ENCODE measurements around the gene SLC22A13. TPM values are rescaled to one million over a fixed set of nuclear protein-coding genes. Genes with fewer than 3 reads are reported as not detected.

Gene SLC22A13
- total RNA-seq, 1 donor from 2014 or later: 1.00 TPM

GRCh38 chr3:38327335-38328009, 61.9 kb downstream of the SLC22A13 start:
- DNase-seq (ENCODE audit: low spot score): no peak

Other genes with a start within 250 kb of the SLC22A13 start
- gene PLCD1, start 236.2 kb upstream of the SLC22A13 start, total RNA-seq: 18.5 TPM
- 1.9 TPM for gene DLEC1, start 226.6 kb upstream of the SLC22A13 start, total RNA-seq
- 67.6 TPM for gene ACAA1, start 128.7 kb upstream of the SLC22A13 start, total RNA-seq
- 40.0 TPM for gene MYD88, start 127.2 kb upstream of the SLC22A13 start, total RNA-seq
- 51.8 TPM for gene OXSR1, start 100.3 kb upstream of the SLC22A13 start, total RNA-seq
- gene SLC22A14, start 16.5 kb downstream of the SLC22A13 start, total RNA-seq: 0.48 TPM
- gene XYLB, start 81.0 kb downstream of the SLC22A13 start, total RNA-seq: 5.2 TPM
- 2.7 TPM for gene ACVR2B, start 188.1 kb downstream of the SLC22A13 start, total RNA-seq
- 7.3 TPM for gene EXOG, start 230.5 kb downstream of the SLC22A13 start, total RNA-seq

Data from mesenteric fat pad (tissue), 1 donor.